GM18519 (cell line): Measurements from ENCODE around the gene TSPAN32.

Source experiments
- ATAC-seq: cut with Tn5 transposase; IDR thresholded peaks from one replicate; pipeline ENCODE4 v1.9.1; 2021; ENCODE audit warnings: mild to moderate bottlenecking, moderate library complexity; ENCODE audit not compliant: unreplicated experiment, low FRiP score

TSPAN32 gene

GRCh38 chr11:2302306-2302895 lies 588 bp downstream of the TSPAN32 start:
- ATAC-seq: no peak

- ATAC-seq: no peak
Observed at GRCh38 chr11:2302896-2303626, 1.2 kb downstream of the TSPAN32 start.

- no peak for ATAC-seq
Observed at GRCh38 chr11:2303627-2304505, 2.1 kb downstream of the TSPAN32 start.

- ATAC-seq: no peak
Observed at GRCh38 chr11:2304506-2305139, 2.8 kb downstream of the TSPAN32 start.

- ATAC-seq: no peak
Observed at GRCh38 chr11:2305140-2305778, 3.4 kb downstream of the TSPAN32 start.

- ATAC-seq: no peak
Observed at GRCh38 chr11:2305788-2306451, 4.1 kb downstream of the TSPAN32 start.

- ATAC-seq: no peak
Observed at GRCh38 chr11:2306452-2306823, 4.6 kb downstream of the TSPAN32 start.

GRCh38 chr11:2306877-2307500 lies 5.2 kb downstream of the TSPAN32 start:
- ATAC-seq: no peak

DNA sequence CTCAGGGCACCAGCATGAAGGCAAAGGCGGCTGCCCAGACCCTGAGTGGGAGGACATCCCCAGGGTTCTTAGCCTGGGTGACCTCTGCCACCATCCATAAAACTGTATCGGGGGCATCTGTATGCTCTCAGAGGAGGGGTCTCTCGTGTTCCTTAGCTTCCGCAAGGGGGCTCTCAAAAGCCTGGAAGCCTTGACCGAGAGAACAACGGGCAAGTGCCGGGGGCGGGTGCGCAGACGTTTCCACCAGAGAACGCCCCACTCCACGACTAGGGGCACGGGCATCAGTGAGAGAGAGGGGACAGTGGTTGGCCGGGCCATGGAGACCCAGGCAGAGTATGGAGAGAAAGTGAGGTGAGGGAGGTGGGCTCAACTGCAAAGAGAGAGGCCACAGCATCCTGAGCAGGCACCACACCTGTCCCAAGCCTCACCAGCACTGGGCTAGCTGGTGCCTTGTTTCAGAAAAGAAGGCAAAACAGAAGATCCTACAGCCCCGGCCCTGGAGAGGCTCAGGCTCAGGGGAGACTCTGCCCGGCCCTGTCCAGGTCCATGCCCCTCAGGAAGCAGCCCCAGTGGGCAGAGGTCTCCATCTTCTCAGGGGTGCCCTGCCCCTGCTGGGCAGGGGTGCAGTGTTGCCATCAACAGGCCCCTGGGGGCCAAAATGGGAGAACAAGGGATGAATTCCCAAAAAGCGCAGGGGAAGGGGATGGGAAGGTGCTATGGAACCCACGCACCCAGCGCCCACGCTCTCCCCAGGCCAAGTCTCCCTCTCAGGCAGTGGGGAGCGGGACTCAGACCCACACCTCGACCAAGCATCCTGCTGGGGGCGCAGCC lies 5.9 kb downstream of the TSPAN32 start:
- ATAC-seq: no peak

DNA sequence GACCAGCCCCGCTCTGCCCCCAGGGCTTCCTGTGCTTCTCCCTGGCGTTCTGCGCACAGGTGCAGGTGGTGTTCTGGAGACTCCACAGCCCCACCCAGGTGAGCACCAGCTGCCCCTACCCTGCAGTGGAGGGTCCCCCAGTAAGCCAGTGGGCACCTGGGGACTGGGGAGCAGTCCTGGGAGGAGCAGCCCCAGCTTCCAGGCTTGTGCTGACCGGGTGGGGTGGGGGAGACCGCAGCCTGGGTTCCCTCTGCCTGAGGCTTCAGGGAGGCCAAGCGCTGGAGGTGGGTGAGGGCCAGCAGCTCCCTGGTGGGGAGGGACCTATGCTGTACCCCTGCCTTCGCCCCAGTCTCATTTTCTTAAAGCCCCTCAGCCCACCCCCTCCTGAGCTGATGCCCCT lies 6.9 kb downstream of the TSPAN32 start:
- ATAC-seq: no peak

DNA sequence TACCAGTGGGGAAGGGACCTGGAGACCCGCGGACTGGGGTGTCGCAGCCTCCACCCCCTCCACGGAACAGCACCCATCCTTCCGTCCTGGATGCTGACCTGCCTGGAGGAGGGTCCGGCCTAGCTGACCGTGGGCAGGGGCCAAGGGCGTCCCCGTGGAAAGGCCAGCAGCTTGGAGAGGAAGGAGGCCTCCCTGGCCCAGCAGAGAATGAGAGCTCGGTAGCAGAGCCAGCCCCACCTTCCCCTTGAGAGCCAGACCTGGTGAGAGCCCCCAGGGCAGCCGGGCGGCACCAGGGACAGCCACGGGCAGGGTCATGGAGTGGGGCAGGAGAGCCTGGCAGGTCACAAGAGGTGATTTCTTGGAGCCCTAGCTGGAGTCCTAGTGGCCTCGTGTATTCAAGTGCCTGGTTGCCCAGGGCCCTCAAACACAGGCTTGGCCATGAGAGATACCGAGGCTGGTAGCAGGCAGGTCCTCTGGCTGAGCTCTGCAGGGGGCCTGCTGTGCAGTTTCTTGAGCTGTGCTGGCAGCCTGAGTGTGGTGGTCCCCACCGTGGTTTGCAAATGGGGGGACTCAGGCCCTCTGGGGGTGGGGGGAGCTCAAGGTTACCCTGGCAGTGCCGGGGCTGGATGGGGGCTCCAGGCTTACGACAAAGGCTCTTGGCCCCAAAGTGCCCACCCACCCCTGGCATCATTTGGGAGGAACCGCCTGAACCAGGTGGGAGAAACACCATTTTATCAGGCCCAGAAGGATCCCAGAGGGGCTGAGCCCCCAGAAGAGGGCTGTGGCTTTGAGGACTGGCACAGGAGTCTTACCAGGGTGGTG lies 7.6 kb downstream of the TSPAN32 start:
- no peak for ATAC-seq

DNA sequence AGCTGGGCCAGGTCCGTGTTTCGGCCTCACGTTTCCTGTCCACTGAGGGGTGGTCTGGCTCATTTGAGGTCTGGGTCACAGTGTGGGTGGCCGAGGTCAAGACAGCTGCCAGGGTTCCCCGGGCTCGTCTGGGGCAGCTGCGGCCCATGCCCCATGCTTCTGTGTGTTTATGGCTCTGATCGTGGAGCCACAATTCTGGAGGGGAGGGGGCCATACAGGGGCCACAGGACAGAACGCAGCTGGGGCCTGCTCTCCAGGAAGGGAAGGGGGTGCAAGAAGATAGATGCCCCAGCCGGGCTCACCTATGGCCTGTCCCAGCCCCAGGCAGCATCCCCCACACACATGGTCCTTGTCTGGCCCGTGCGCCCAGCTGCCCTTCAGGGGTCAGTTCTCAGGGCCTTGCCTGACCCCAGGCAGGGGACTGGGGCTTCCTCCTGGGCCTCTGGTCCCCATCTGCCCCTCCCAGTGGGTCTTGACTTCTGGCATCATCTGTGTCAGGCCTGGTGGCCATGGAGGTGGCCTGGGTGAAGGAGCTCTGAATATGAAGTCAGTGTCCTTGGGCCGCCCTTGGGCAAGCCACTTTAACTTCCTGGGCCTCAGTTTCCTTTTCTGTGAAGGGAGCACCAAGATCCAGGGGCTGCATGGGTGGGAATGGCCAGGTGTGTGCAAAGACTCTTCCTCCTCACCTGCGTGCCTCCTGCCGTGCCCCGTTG lies 8.4 kb downstream of the TSPAN32 start:
- ATAC-seq: no peak

GRCh38 chr11:2310786-2311352 lies 9.1 kb downstream of the TSPAN32 start:
- ATAC-seq: no peak

- no peak for ATAC-seq
Observed at GRCh38 chr11:2311353-2312133, 9.7 kb downstream of the TSPAN32 start.

DNA sequence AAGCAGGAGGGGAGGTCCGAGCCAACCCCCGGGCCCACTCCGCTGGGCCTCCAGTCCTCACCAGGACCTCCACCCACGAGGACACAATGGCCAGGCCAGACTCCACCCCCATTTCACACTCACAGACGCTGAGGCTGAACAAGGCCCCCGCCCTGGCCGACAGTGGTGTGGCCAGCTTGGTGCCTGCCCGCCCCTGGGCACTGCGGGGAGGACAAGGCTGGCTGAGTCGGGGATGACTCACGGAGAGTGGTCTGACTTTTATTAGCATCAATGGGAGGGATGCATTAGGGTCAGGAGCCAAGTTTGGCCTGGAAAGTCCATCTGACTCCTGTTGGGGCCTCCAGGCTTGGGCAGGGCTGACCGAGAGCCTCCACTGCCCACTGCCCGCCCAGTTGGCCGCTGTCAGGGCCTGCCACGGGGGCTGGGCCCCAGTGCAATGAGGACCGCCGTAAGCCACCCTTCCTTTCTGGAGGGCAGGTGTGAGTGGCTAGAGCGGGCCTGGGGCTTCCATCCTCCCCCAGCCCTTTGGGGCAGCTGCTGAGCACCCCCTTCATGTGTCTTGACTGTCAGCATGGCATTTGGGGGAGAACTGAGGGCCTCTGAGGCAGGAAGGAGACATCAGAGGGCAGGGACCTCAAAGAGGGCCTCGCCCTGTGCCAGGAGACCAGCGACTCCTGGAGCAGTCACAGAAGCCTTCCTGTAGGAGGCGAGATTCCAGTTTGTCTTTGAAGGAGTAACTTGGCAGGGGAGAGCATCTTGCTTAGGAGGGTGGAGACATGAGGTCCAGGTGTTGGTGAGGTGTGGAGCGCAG lies 10.6 kb downstream of the TSPAN32 start:
- no peak for ATAC-seq
